Measurements from ENCODE around the gene CHMP6. TPM values are rescaled to one million over a fixed set of nuclear protein-coding genes. Genes with fewer than 3 reads are reported as not detected.
A peak's percentile ranks its signal among the peaks of the same experiment; 100 is the strongest.

CHMP6 gene
- total RNA-seq, 1 experiment from 2014 or later, result 6.6 TPM

DNA sequence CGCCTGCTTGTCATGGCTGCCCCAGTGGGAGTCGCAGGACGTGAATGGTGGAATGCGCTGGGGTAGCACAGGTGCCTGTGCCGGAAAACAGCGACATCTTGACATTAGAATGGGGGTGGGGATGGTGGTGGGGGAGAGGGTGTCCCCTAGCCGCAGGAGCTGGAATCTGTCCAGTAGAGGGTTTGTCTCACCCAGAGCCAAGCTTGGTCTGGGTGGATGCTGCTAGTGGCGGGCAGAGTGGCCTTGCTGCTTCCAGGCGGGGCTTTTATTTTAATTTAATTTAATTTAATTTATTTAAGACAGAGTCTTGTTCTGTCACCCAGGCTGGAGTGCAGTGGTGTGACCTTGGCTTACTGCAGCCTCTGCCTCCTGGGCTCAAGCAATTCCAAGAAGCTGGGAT is 51.0 kb downstream of the CHMP6 start:
- DNase-seq (ENCODE audit: low read depth), result no peak

- no peak for DNase-seq (ENCODE audit: low read depth)
Measured at GRCh38 chr17:81043319-81043724, 51.7 kb downstream of the CHMP6 start.

DNA sequence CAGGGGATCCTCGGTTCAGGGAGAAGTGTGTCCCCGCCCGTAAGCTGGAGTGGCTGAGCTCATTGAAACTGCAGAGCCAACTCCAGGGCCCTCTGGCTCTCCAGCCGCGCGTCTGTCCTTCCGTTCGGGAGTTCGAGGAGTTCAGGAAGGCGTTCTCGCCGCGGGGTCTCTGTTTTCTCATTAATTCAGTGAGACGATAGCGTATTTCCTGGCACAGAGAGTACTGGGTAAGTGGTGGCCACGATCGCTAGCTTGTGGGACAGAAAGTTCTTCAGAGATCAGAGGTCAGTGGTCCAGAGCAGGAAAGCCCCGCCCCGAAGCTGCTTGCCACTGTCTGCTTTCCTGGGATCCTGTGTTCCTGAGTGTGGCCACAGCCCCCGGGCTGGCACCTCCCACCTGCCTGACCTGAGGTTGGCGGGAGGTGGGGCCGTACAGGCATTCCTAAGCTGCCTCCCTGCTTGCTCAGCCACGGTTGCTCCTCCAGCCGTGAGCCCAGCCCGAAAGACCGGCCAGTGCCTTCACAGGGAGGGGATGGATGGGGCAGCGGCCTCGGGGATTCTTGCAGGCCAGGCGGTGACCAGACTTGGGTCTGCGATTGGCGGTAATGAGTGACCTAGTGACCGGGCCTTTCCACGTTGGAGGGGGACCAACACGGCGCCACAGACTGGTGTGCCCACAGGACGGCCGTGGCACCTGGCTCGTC is 52.2 kb downstream of the CHMP6 start:
- DNase-seq (ENCODE audit: low read depth), result peak; percentile 73

DNA sequence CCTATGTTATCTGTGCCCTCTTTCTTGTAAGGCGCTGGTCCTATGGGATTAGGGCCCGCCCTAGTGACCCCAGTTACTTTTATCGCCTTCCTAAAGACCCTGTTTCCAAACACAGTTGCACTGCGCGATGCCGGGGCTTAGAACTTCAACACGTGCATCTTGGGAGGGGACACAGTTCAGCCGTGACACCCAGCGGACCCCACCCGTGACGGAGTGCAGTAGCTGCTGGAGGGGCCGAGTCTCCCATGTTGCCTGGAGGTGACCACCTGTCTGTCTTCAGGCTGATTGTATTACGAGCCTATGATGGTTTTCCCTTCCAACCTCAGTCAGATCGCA is 52.8 kb downstream of the CHMP6 start:
- DNase-seq (ENCODE audit: low read depth), result no peak

GRCh38 chr17:81044764-81045589 is 53.3 kb downstream of the CHMP6 start:
- DNase-seq (ENCODE audit: low read depth), result peak; percentile 83

GRCh38 chr17:81045590-81046095 is 54.0 kb downstream of the CHMP6 start:
- DNase-seq (ENCODE audit: low read depth), result no peak

DNA sequence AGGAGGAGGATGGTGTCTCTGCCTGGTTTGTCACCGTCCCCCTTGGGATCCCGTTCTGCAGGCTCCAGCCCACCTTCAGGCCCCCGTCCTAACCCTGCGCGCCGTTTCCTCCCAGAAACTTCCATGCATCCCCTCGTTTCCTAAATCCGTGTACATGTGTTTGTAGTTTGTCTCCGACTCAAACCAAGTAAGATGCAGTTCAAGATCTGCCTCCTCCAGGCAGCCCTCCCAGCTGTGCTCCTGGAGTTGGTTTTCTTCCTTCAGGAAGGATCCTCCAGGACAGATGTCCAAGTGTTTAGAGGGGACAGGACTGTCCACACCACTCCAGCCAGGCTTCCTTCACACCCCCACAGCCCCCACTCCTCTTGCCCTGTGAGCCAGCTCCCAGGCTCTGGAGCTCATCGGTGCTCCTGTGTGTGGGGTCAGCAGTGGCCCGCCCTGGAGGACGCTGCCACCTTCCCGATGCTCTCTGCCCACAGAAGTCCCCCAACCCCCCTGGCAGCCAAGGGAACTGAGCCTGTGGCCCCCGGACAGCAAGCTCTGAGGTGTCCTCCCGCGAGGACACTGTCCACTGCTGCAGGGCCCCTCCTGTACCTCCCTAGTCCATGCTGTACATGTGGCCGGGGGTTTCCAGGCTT is 54.6 kb downstream of the CHMP6 start:
- no peak for DNase-seq (ENCODE audit: low read depth)

GRCh38 chr17:81046770-81047359 is 55.2 kb downstream of the CHMP6 start:
- DNase-seq (ENCODE audit: low read depth), result no peak

GRCh38 chr17:81048827-81049371 is 57.3 kb downstream of the CHMP6 start:
- DNase-seq (ENCODE audit: low read depth), result no peak

DNA sequence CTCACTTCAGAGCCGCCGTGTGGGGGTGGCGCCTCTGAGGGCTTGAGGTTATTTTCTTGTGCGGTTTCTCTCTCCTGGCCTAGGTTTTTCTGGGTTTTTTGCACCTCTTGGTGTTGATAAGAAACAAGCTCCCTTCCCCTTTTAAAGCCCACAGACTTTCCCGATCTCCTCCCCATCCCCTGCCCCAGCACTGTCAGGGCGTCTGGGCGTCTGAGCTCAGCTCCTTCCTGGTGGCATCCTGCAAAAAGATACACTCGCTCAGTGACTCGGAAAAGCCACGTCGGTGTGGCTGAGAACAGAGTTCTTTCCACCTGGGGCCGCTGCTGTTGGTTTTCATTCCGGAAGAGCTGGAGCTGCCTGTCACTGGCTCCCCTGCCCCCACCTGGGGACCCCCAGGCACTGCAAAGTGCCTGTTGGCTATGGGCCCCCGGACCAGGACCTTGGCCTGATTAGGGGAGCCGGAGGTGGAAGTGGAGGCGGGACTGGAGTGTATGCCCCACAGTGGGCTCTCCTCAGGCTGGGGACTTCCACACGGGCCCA is 57.8 kb downstream of the CHMP6 start:
- no peak for DNase-seq (ENCODE audit: low read depth)

Other genes starting within 250 kb of the CHMP6 start
- 9.7 and 12.6 TPM in 2 replicates for gene BAIAP2, start 43.3 kb downstream of the CHMP6 start, total RNA-seq (2014; rRNA removed; shearing (Covaris generic))
- gene PVALEF, start 173.7 kb downstream of the CHMP6 start, total RNA-seq (2014; rRNA removed; shearing (Covaris generic)), result not detected in 2 replicates
- not detected in 2 replicates for gene AATK, start 174.4 kb downstream of the CHMP6 start, total RNA-seq (2014; rRNA removed; shearing (Covaris generic))
- gene CEP131, start 231.1 kb downstream of the CHMP6 start, total RNA-seq (2014; rRNA removed; shearing (Covaris generic)), result 7.0 and 9.8 TPM in 2 replicates
- 6.0 and 8.4 TPM in 2 replicates for gene TEPSIN, start 247.2 kb downstream of the CHMP6 start, total RNA-seq (2014; rRNA removed; shearing (Covaris generic))
- 37.2 and 63.6 TPM in 2 replicates for gene NDUFAF8, start 247.5 kb downstream of the CHMP6 start, total RNA-seq (2014; rRNA removed; shearing (Covaris generic))

All from RPMI7951 (cell line).